ENCODE results near the gene GPR158. TPM values are rescaled to one million over a fixed set of nuclear protein-coding genes. Genes with fewer than 3 reads are reported as not detected.
"Not testable (repeated sequence)": the region's sequence is repeated elsewhere in the genome, so short reads cannot be mapped to it uniquely, and the experiment has no call there.

GPR158 gene
- total RNA-seq, 4 donors from 2014 or later = 0.07 to 0.27 TPM; not detected in 2

DNA sequence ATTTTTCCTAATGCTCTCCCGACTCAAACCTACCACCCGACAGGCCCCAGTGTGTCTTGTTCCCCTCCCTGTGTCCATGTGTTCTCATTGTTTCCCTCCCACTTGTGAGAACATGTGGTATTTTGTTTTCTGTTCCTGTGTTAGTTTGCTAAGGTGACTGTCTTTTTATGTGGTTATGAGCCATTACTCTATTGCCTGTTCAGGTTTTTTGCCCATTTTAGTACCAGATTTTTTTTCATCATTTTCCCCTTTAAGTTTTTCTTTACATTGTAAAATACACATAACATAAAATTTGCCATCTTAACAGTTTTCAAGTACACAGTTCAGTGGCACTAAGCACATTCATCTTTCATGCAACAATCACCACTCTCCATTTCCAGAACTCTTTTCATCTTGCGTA is 133.5 kb downstream of the GPR158 start:
- TF ChIP-seq EP300 (IDR thresholded peaks at IDR 0.05) (no peak), POLR2A (IDR thresholded peaks at IDR 0.05) (no peak), CTCF (IDR thresholded peaks at IDR 0.05) (no peak), POLR2AphosphoS5 (IDR thresholded peaks at IDR 0.05) (no peak)

DNA sequence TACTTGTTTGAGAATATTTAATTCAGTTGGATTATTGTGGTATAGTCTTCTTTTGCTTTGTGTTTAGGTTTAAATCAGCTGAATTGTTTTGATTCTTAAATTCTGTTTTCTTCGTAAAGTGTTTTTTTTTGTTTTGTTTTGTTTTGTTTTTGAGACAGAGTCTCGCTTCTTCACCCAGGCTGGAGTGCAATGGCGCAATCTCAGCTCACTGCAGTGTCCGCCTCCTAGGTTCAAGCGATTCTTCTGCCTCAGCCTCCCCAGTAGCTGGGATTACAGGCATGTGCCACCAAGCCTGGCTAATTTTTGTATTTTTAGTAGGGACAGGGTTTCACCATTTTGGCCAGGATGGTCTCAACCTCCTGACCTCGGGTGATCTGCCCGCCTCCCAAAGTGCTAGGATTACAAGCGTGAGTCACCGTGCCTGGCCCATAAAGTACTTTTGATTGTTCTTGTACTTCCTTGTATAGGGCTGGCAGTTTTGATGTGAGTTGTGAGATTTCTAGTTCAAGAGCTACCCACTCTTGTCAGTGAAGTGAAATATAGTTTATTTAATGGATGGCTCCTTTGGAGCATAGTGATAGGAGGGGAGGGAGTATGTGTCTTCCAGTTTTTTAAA is 142.9 kb downstream of the GPR158 start:
- not testable (repeated sequence) for H3K9me3 ChIP-seq, ATAC-seq, H3K4me1 ChIP-seq, H3K4me3 ChIP-seq, H3K27me3 ChIP-seq, H3K36me3 ChIP-seq, H3K27ac ChIP-seq
- 82 to 93% methylated on average over 6 to 8 of the region's 9 CpGs for WGBS, 2 donors (ENCODE audit: low coverage in 1 of 2)

More for the DNA sequence above, 133.5 kb downstream of the GPR158 start:
- Histone ChIP-seq H3K27me3 (no peaks in the 10 kb centered on the region), H3K4me3 (no peak overlapping the region), H3K9me3 (peaks cover 0 to 10% (median 0%) of the 10 kb centered on the region in 3 donors), H3K36me3 (no peaks in the 10 kb centered on the region), H3K27ac (no peak overlapping the region), H3K4me1 (no peaks in the 10 kb centered on the region)
- ATAC-seq = no peak
- 52 to 100% methylated on average over 1 to 2 of the region's 3 CpGs for WGBS, 2 donors (ENCODE audit: low coverage in 1 of 2)

GRCh38 chr10:25327273-25327672 is 152.5 kb downstream of the GPR158 start:
- no peaks in the 10 kb centered on the region for H3K27me3 ChIP-seq
- H3K4me1 ChIP-seq = no peaks in the 10 kb centered on the region
- H3K36me3 ChIP-seq = no peaks in the 10 kb centered on the region
- 29 to 43% methylated on average over 2 to 3 of the region's 3 CpGs for WGBS, 2 donors (ENCODE audit: low coverage in 1 of 2)
- no peak for ATAC-seq
- TF ChIP-seq CTCF (IDR thresholded peaks at IDR 0.05) (no peak), EP300 (IDR thresholded peaks at IDR 0.05) (no peak), POLR2A (IDR thresholded peaks at IDR 0.05) (no peak), POLR2AphosphoS5 (IDR thresholded peaks at IDR 0.05) (no peak)
- no peak overlapping the region for H3K27ac ChIP-seq
- H3K4me3 ChIP-seq = no peak overlapping the region
- peaks cover 0 to 24% (median 0%) of the 10 kb centered on the region in 3 donors for H3K9me3 ChIP-seq

DNA sequence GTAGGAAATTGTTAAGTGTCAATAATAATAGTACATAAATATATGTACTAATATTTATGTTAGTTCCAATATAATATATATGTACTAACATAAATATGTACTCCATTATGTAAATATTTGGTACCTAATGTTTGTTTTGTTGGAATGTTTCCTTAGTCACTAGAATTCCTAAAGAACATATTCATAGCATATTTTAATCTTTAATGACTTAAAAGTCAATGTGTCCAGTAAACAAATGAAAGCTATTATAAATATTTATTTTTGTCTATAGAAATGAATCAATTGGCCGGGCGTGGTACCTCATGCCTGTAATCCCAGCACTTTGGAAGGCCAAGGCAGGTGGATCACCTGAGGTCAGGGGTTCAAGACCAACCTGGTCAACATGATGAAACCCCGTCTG is 153.6 kb downstream of the GPR158 start:
- H3K4me1 ChIP-seq = no peaks in the 10 kb centered on the region
- WGBS, 2 donors (ENCODE audit: low coverage in 1 of 2) = 77 to 85% methylated on average over 3 of the region's 3 CpGs
- no peak overlapping the region for H3K4me3 ChIP-seq
- H3K36me3 ChIP-seq = no peaks in the 10 kb centered on the region
- no peak for TF ChIP-seq POLR2A (IDR thresholded peaks at IDR 0.05)
- no peak for TF ChIP-seq EP300 (IDR thresholded peaks at IDR 0.05)
- no peak for TF ChIP-seq CTCF (IDR thresholded peaks at IDR 0.05)
- no peak for TF ChIP-seq POLR2AphosphoS5 (IDR thresholded peaks at IDR 0.05)
- H3K27me3 ChIP-seq = no peaks in the 10 kb centered on the region
- no peak overlapping the region for H3K27ac ChIP-seq
- peaks cover 0 to 15% (median 0%) of the 10 kb centered on the region in 3 donors for H3K9me3 ChIP-seq
- ATAC-seq = no peak

DNA sequence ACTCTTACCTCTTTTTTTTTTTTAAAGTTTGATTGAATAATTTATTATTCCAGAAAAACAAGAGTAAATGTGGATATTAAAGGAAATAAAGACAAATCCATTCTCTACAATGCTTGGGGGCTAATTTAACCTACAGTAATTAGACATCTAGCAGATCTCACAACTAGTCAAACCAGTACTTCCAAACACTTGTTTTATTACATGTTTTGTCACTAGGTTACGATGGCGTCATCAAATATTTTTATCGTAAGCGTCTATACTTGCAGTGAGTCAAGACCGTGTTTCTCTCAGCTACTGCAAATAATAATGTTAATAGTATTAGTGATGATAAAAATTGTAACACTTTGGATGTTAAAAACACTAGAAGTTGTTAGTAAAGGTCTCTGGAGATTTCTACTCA is 154.8 kb downstream of the GPR158 start:
- H3K27ac ChIP-seq, H3K9me3 ChIP-seq, ATAC-seq, H3K36me3 ChIP-seq, H3K4me1 ChIP-seq, H3K4me3 ChIP-seq, H3K27me3 ChIP-seq: not testable (repeated sequence)
- 91 to 93% methylated on average over 5 of the region's 5 CpGs for WGBS, 2 donors (ENCODE audit: low coverage in 1 of 2)

DNA sequence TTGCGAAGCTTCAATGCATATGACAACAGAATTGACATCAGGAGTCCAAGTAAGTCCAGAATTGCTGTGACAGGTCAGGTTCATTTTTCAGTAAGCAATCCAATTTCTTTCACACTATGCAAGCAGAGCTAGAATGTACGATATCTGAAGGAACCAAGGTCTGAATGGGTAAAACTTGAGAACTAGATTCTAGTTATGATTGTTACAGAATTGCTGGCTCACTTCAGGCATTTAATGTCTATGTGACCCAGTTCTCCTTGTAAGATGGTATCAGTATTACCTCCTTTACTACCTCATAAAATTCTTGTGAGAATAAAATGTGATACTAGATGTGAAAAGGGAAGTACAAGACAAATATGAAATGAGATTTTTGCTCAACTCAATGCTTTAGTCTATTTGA is 159.6 kb downstream of the GPR158 start:
- no peak for ATAC-seq
- Histone ChIP-seq H3K4me1 (no peaks in the 10 kb centered on the region), H3K9me3 (no peaks in the 10 kb centered on the region), H3K27ac (no peak overlapping the region), H3K4me3 (no peak overlapping the region), H3K27me3 (no peaks in the 10 kb centered on the region), H3K36me3 (no peaks in the 10 kb centered on the region)
- WGBS, 2 donors (ENCODE audit: low coverage in 1 of 2) = 90 to 95% methylated on average over 2 of the region's 2 CpGs
- TF ChIP-seq EP300 (IDR thresholded peaks at IDR 0.05) (no peak), POLR2AphosphoS5 (IDR thresholded peaks at IDR 0.05) (no peak), CTCF (IDR thresholded peaks at IDR 0.05) (no peak), POLR2A (IDR thresholded peaks at IDR 0.05) (no peak)
